Neural progenitor cell (in vitro differentiated cells): ENCODE measurements around the gene RNF148. TPM values are rescaled to one million over a fixed set of nuclear protein-coding genes. Genes with fewer than 3 reads are reported as not detected.

ENCODE experiments used
- DNase-seq: peaks from one replicate; pipeline ENCODE4 v3.0.0-alpha.2; 2016; ENCODE audit warnings: low spot score
- H2AFZ ChIP-seq: fragments of 200-600 bp; sonication (generic); replicated peaks from 2 replicates; pipeline ENCODE4 v1.6.1; 2016; ENCODE audit warnings: antibody characterized with exemption
- H3F3A ChIP-seq: fragments of 200-600 bp; sonication (generic); 2 replicates; pipeline ENCODE4 v1.6.1; 2016; ENCODE audit warnings: antibody characterized with exemption, low read depth
- H3K27ac ChIP-seq: fragments of 200-600 bp; sonication (generic); 2 replicates; pipeline ENCODE4 v1.5.1; 2016; ENCODE audit warnings: mild to moderate bottlenecking
- H3K27me3 ChIP-seq: fragments of 200-600 bp; sonication (generic); 2 replicates; pipeline ENCODE4 v1.6.1; 2016; ENCODE audit warnings: mild to moderate bottlenecking, moderate library complexity
- H3K36me3 ChIP-seq: fragments of 200-600 bp; sonication (generic); 2 replicates; pipeline ENCODE4 v1.5.1; 2016
- H3K4me1 ChIP-seq: fragments of 200-600 bp; sonication (generic); 2 replicates; pipeline ENCODE4 v1.6.1; 2016; ENCODE audit warnings: mixed run types
- H3K4me2 ChIP-seq: fragments of 200-600 bp; sonication (generic); 2 replicates; pipeline ENCODE4 v1.6.1; 2016
- H3K4me3 ChIP-seq: fragments of 200-600 bp; sonication (generic); 2 replicates; pipeline ENCODE4 v1.5.1; 2016
- H3K79me2 ChIP-seq: fragments of 200-600 bp; sonication (generic); 2 replicates; pipeline ENCODE4 v1.6.1; 2016; ENCODE audit warnings: low read depth
- H3K9ac ChIP-seq: fragments of 200-600 bp; sonication (generic); 2 replicates; pipeline ENCODE4 v1.6.1; 2016
- H3K9me3 ChIP-seq: fragments of 200-600 bp; sonication (generic); 2 replicates; pipeline ENCODE4 v1.5.1; 2016; ENCODE audit warnings: low read depth
- H4K20me1 ChIP-seq: fragments of 200-600 bp; sonication (generic); 2 replicates; pipeline ENCODE4 v1.6.1; 2016; ENCODE audit warnings: low read depth
- H3K27ac Mint-ChIP-seq: 3 replicates; pipeline ENCODE4 v1.8.0; 2021; ENCODE audit warnings: mixed read lengths
- H3K27me3 Mint-ChIP-seq: 2 replicates; pipeline ENCODE4 v1.8.0; 2022; ENCODE audit warnings: low read depth, mild to moderate bottlenecking, inconsistent platforms, moderate library complexity, mixed read lengths; ENCODE audit not compliant: insufficient read depth
- H3K36me3 Mint-ChIP-seq: 3 replicates; pipeline ENCODE4 v1.8.0; 2021; ENCODE audit warnings: mixed read lengths
- H3K4me1 Mint-ChIP-seq: 3 replicates; pipeline ENCODE4 v1.8.0; 2021; ENCODE audit warnings: mixed read lengths
- H3K4me3 Mint-ChIP-seq: 3 replicates; pipeline ENCODE4 v1.8.0; 2021; ENCODE audit warnings: mild to moderate bottlenecking, moderate library complexity, mixed read lengths
- H3K9me3 Mint-ChIP-seq: 3 replicates; pipeline ENCODE4 v1.8.0; 2020; ENCODE audit warnings: mixed read lengths
- EZH2phosphoT487 ChIP-seq: fragments of 200-600 bp; sonication (generic); IDR thresholded peaks from 2 replicates; pipeline ENCODE4 v1.6.1; 2017; ENCODE audit warnings: antibody characterized with exemption
- small RNA-seq: library from RNA; depleted of rRNA; stranded (forward); fragments of <200 nt; gene quantifications from one replicate; pipeline ENCODE3, GENCODE V24; 2015
- total RNA-seq: library from RNA; depleted of rRNA; stranded (reverse); fragments of >200 nt; gene quantifications from 2 replicates; pipeline ENCODE4 v1.2.3, GENCODE V29; 2015; ENCODE audit warnings: low replicate concordance

RNF148 gene
- total RNA-seq, 1 donor from 2014 or later: 0.11 TPM

GRCh38 chr7:122652876-122653275, 49.8 kb downstream of the RNF148 start:
- DNase-seq: no peak
- Histone ChIP-seq H3K4me3 (no peak overlapping the region), H3K27ac (no peak overlapping the region), H3K27me3 (no peaks in the 10 kb centered on the region), H3K36me3 (no peaks in the 10 kb centered on the region), H3K79me2 (no peaks in the 10 kb centered on the region), H3K9ac (no peak overlapping the region), H3K4me1 (no peaks in the 10 kb centered on the region), H3F3A (no peaks in the 10 kb centered on the region), H4K20me1 (no peaks in the 10 kb centered on the region), H3K4me2 (no peak overlapping the region), H3K9me3 (no peaks in the 10 kb centered on the region), H2AFZ (no peak overlapping the region)
- no peak for TF ChIP-seq EZH2phosphoT487
- no peak overlapping the region for H3K4me3 Mint-ChIP-seq
- peaks cover 4% of the 10 kb centered on the region for H3K9me3 Mint-ChIP-seq
- no peak overlapping the region for H3K27ac Mint-ChIP-seq
- peaks cover 10% of the 10 kb centered on the region for H3K4me1 Mint-ChIP-seq
- H3K36me3 Mint-ChIP-seq: peaks cover 5% of the 10 kb centered on the region
- H3K27me3 Mint-ChIP-seq: no peaks in the 10 kb centered on the region

Small RNA genes lying within 50 kb of the gene (small RNA-seq; reads per million reads assigned to genes)
- gene AC006463.1: not detected

Other genes starting within 250 kb of the RNF148 start
- 0.09 and 0.53 TPM in 2 replicates for gene RNF133, start 3.8 kb downstream of the RNF148 start, total RNA-seq
- 13.2 and 19.1 TPM in 2 replicates for gene CADPS2, start 183.5 kb upstream of the RNF148 start, total RNA-seq